KBM-7 (cell line): Measurements from ENCODE around the gene SETD2.
"Not testable (repeated sequence)": the region's sequence is repeated elsewhere in the genome, so short reads cannot be mapped to it uniquely, and the experiment has no call there.

Experiments used
- DNase-seq: peaks from one replicate; pipeline ENCODE4 v3.0.0-alpha.2; 2015
- in situ Hi-C: fragments of 300-500 bp; cut with MboI; formaldehyde crosslinking; loops from 2 replicates; pipeline ENCODE4 v1.14.3; 2020; ENCODE audit warnings: low sequenced_read_pairs, low pct_unique_long_range_greater_than_20kb, mixed read lengths

The SETD2 gene

GRCh38 chr3:47109393-47109792, 54.5 kb downstream of the SETD2 start:
- DNase-seq = no peak
- in situ Hi-C loops = no loop called here

DNA sequence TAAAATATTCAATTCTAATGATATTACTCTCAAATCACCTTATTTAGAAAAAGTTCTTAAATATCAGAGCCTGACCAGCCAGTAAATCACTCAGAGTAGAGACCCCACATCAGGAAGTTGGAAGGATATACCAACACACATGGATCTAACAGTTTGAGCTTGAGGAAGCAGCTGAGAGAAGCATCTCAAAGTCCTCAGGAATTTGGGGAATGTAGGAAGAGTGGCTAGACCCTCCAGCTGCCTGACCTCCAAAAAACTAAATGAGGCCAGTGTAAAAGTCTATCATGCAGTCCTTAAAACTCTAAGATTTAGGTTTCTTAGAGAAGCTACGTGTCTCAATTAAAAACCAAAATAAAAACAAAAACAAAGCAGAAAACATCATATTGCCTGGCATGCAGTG, 55.4 kb downstream of the SETD2 start:
- no peak for DNase-seq

DNA sequence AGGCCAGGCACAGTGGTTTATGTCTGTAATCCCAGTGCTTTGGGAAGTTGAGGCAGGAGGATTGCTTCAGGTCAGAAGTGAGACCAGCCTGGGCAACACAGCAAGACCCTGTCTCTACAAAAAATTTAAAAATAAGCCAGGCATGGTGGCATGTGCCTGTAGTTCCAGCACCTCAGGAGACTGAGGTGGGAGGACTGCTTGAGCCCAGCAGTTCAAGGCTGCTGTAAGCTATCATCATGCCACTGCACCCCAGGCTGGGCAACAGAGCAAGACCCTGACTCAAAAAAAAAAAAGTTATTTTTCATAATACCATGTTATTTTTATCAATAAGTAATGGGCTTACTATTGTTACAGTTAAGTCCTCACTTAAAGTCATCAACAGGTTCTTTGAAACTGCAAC, 59.7 kb downstream of the SETD2 start:
- no peak for DNase-seq
- in situ Hi-C loops = no loop called here

More for the DNA sequence above, 55.4 kb downstream of the SETD2 start:
- in situ Hi-C loops = no loop called here

DNA sequence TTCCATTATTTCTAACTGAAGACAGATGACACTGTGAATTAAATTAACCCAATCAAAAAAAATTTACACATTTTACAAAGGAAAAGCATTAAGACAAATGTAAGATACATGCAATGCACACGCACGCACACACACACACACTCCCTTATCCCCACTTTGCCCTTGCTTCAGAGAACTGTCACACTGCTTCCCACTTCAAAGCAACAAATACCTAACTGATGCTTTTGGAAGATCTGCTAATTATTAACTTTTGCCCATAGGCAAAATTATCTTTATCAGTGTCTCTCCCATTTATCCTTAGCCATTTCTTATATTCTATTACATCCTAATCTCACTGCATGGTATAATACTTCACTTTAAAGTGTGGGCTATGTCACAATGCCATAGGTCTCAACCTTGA, 60.3 kb downstream of the SETD2 start:
- DNase-seq = no peak
- in situ Hi-C loops = no loop called here

- DNase-seq = no peak
- in situ Hi-C loops = no loop called here
These were observed 61.8 kb downstream of the SETD2 start for GRCh38 chr3:47102081-47102600.

DNA sequence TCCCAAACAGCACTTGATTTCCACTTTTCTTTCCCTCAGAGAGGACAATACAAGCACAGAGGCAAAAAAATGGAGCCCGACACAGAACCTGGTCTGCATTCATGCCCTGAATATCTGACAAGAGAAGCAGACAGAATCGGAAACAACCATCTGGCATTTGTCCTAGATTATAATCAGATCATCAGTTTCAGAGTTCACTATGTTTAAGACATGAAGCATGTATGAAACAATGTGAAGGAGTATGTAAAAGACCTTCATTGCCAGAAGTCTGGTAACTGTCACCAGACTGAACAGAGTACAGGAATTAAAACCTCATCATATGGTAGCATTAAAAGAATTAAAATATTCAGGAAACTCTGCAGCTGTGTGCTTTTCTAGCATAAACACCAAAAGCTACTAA, 65.0 kb downstream of the SETD2 start:
- in situ Hi-C loops = no loop called here
- DNase-seq = no peak

DNA sequence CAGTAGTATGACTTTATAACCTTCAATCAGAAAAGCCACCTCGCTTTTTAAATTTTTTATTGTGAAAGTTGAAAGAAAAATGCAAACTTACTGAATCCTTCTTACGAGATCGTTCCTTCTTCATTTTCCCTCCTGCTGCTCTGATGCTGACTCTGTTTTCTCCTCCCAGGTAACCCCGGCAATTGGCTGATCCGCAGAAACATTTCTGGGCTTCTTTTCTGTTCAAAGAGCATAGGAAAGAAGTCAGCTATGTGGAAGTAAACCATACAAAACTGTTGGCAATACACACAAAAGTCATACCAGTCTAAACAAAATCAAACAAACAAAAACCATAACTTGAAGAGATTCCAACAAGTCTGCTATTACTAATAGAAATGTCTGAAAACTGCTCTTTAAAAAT, 66.0 kb downstream of the SETD2 start:
- DNase-seq = no peak
- in situ Hi-C loops = no loop called here

- DNase-seq = no peak
- in situ Hi-C loops = no loop called here
These were observed 67.0 kb downstream of the SETD2 start for GRCh38 chr3:47096959-47097358.

DNA sequence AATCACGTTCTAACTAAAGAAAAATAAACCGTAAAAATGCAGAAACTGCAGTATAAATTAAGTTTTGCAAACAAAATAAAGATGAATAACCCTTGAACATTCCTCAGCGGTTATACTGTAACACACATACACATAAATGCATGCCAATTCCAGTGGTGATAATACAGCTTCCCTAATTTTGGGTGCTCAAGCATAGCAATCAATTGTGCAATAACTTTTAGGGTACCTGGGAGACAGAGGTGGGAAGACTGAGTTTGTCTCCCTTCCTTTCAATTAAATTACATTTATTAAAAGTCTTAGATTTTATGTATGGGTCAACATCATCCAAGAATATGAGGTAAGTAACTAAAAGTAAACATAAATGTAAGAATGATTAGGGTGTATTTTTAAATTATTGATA, 71.8 kb downstream of the SETD2 start:
- in situ Hi-C loops = no loop called here

DNA sequence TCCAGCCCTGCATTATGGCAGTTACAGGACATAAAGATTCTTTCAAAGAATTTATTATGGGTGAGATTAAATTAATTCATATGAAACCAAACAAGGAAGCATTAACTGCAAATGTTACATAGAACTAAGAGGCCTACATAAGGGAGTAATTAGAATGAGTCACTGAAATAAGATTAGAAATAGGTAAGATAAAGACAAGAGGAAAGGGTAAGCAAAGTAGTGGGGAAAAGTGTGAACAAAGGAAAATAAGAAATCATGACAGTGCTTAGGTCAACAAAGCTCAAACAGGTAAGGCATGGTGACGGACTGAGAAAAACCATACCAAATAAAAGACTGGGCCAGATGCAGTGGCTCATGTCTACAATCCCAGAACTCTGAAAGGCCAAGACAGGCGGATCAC, 74.3 kb downstream of the SETD2 start:
- in situ Hi-C loops = no loop called here
- DNase-seq = no peak

More for the DNA sequence above, 71.8 kb downstream of the SETD2 start:
- no peak for DNase-seq

- in situ Hi-C loops = no loop called here
- no peak for DNase-seq
These were observed 77.8 kb downstream of the SETD2 start for GRCh38 chr3:47086071-47086470.

DNA sequence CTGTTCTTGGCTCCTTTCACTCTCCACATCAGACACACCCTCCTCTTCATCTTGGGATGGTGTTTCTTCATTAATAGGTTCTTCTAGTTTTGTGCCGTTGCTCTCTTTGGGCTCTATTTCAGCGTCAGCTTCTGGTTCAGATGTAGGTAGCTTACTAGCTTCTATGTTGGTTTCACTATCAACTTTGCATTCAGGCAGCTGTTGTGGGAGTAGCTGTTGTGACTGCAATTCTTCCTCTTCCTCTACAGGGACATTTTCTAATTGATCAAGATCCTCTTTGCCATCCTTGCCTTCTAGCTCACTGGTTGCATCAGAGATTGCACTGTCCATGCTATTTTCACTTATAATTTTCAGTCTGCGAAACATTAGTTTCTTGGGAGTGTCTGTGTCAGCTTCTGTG, 80.1 kb downstream of the SETD2 start:
- DNase-seq = peak; percentile 48
- in situ Hi-C loops = no loop called here

- peak; percentile 24 for DNase-seq
- in situ Hi-C loops = no loop called here
These were observed 81.4 kb downstream of the SETD2 start for GRCh38 chr3:47082519-47082918.

- in situ Hi-C loops = no loop called here
- DNase-seq = no peak
These were observed 84.5 kb downstream of the SETD2 start for GRCh38 chr3:47079432-47079831.

DNA sequence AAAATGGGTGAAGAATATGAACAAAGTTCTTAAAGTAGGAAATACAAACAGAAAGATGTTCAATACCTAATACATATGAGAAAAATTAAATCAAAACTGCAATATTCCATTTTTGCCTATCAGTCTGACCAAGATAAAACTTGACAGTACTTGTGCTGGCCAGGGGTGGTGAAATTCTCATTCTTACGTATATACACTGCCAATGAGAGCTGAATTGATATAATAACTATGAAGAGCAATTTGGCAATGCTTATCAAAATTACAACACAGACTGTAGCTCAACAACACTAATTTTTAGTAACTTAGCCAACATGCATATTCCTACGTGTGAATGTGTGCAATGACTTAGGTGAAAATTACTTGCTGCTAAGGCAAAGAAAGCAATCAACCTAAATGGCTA, 90.2 kb downstream of the SETD2 start:
- DNase-seq = no peak
- in situ Hi-C loops = no loop called here

DNA sequence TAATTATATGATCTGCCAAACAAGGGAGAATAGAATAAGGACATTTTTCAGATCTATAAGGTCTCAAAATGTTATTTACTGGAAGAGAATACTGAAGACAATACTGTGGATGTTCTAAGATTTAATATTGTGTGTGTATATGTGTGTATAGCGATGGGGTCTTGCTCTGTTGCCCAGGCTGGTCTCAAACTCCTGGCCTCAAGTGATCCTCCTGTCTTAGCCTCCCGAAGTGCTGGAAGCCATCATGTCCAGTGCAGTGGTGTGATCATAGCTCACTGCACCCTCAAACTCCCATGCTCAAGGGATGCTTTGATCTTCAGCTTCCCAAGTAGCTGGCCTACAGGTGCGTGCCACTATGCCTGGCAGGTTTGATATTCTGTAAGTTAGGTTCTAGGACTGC, 93.1 kb downstream of the SETD2 start:
- DNase-seq = no peak
- in situ Hi-C loops = no loop called here

GRCh38 chr3:47066259-47066658, 97.7 kb downstream of the SETD2 start:
- DNase-seq, in situ Hi-C loops: not testable (repeated sequence)

GRCh38 chr3:47065681-47066080, 98.2 kb downstream of the SETD2 start:
- in situ Hi-C loops = no loop called here
- no peak for DNase-seq

- DNase-seq = no peak
- in situ Hi-C loops = no loop called here
These were observed 98.9 kb downstream of the SETD2 start for GRCh38 chr3:47065058-47065457.

DNA sequence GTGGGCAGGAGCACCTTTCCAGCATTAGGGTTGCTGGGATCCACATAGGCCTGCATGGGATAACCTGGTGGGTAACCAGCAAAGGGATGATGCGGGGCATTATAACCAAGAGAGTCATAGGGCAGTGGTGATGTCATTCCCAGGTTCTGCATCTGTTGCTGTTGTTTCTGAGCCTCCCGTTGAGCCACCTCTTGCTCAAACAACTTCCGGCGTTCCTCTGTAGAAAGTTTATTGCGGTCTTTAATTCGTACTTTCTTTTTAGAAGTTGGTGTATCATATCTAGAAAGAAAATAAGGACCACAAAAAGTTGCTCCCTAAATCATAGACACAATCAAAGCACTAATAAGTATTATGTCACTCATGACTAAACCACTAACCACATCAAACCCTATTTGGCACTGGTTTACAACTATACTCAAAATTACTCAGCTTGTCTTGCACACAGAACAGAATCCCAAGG, 106.7 kb downstream of the SETD2 start:
- in situ Hi-C loops = no loop called here
- DNase-seq = no peak

GRCh38 chr3:47056705-47057104, 107.2 kb downstream of the SETD2 start:
- no peak for DNase-seq
- in situ Hi-C loops = no loop called here

- DNase-seq = no peak
- in situ Hi-C loops = no loop called here
These were observed 109.5 kb downstream of the SETD2 start for GRCh38 chr3:47054412-47054811.
